ENCODE data around the gene FOXK1.
"Not testable (repeated sequence)": the region's sequence is repeated elsewhere in the genome, so short reads cannot be mapped to it uniquely, and the experiment has no call there.

The FOXK1 gene

GRCh38 chr7:4800926-4801838 lies 119.1 kb downstream of the FOXK1 start:
- no peak for DNase-seq (ENCODE audit: low spot score)

DNA sequence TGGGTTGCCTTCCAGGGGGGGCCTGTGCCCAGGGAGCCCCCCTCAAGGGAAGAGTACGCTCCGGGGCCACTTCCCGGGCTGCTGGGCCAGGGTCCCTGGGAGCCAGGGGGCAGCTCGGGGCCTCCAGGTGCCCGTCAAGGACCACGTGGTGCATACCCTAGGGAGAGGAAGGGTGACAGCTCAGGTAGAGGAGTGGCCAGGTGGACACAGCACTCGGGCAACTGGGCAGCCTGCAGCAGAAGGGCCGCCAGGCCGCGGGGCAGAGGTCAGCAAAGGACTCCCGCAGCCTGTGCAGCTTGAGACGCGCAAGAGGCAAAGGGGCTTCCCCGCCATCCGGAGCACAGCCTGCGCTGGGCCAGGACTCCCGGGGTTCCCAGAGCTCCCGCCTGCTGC lies 119.7 kb downstream of the FOXK1 start:
- no peak for DNase-seq (ENCODE audit: low spot score)

DNA sequence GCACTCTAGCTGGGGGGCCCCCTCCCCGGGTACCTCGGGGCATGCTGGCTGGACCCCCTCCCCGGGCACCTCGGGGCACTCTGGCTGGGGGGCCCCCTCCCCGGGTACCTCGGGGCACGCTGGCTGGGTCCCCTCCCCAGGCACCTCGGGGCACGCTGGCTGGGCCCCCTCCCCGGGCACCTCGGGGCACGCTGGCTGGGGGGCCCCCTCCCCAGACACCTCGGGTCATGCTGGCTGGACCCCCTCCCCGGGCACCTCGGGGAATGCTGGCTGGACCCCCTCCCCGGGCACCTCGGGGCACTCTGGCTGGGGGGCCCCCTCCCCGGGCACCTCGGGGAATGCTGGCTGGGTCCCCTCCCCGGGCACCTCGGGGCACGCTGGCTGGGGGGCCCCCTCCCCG lies 120.5 kb downstream of the FOXK1 start:
- not testable (repeated sequence) for DNase-seq (ENCODE audit: low spot score)

DNA sequence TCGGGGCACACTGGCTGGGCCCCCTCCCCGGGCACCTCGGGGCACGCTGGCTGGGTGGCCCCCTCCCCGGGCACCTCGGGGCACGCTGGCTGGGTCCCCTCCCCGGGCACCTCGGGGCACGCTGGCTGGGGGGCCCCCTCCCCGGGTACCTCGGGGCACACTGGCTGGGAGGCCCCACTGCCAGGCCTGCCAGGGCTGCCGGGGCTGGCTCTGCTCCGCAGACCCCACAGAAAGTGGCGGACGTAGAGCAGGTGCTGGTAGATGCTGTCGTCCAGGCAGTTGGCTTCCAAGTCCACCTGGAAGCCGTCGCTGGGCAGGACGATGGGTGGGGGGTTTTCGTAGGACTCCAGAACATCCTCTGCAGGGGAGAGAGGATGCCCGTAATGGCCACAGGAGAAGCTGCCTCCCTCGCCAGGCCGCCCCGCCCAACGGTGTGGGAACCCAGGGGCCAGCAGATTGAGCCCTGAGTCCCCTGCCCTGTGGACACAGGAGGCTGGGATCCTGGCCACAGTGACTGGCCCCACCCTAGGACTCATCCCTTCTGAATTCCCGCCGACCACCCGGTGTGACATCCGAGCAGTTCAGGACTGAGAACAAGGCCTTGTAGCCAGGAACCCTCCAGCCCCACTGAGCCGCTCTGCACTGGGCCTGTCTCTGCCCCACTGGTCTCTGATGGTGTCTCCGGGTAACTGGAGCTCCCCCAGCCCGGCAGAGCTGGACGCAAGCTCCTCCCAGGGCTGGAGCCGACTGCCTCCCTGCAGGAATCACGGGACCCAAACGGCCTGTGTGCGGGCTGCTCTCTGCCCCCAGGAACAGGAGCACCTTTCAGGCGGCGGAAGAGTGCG lies 121.5 kb downstream of the FOXK1 start:
- DNase-seq (ENCODE audit: low spot score): no peak

GRCh38 chr7:4805110-4805983 lies 123.3 kb downstream of the FOXK1 start:
- no peak for DNase-seq (ENCODE audit: low spot score)

- DNase-seq (ENCODE audit: low spot score): no peak
These were observed 123.8 kb downstream of the FOXK1 start for GRCh38 chr7:4805984-4806300.

GRCh38 chr7:4806983-4807597 lies 125.0 kb downstream of the FOXK1 start:
- DNase-seq (ENCODE audit: low spot score): no peak

DNA sequence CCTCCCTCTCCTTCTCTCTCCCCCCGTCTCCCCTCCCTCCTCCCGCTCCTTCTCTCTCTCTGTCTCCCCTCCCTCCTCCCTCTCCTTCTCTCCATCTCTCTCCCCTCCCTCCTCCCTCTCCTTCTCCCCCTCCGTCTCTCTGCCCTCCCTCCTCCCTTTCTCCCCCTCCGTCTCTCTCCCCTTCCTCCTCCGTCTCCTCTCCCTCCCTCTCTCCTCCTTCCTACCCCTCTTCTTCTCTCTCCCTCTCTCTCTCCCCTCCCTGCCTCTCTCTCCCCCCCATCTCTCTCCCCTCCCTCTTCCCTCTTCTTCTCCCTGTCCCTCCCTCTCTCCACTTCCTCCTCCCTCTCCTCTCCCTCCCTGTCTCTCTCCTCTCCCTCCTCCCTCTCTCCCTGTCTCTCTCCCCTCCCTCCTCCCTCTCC lies 125.5 kb downstream of the FOXK1 start:
- DNase-seq (ENCODE audit: low spot score): no peak

GRCh38 chr7:4808026-4808425 lies 125.9 kb downstream of the FOXK1 start:
- no peak for DNase-seq (ENCODE audit: low spot score)

- no peak for DNase-seq (ENCODE audit: low spot score)
These were observed 126.5 kb downstream of the FOXK1 start for GRCh38 chr7:4808565-4808964.

DNA sequence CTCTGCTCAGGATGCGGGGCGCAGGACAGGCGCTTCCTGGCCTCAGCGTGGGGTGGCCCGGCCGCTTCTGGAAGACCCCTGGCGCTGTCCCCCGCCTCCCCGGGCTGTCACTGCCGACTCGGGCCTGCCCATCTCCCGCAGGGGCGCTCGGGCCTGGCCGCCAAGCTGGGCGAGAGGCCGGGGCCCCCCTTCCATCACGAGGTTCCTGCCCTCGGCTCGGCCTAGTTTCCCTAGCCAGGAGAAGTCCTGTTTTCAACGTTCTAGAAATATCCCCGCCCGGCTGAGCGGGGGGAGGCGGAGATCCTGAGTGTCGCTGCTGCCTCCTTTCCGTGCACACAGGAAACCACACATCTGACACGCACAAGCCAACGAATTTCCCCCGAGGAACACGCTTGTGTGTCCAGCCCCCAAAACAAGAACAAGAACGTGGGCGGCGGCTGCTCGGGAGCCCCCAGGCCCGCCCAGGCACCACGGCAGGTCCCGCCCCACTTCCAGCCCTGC lies 127.0 kb downstream of the FOXK1 start:
- no peak for DNase-seq (ENCODE audit: low spot score)

DNA sequence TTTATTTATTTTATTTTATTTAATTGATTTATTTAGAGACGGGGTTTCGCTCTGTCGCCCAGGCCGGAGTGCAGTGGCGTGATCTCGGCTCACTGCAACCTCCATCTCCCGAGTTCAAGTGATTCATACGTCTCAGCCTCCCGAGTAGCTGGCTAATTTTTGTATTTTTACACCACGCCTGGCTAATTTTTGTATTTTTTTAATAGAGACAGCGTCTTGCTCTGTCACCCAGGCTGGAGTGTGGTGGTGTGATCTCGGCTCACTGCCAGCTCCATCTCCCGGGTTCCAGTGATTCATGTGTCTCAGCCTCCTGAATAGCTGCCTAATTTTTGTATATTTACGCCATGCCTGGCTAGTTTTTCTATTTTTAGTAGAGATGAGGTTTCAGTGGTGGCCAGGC lies 127.6 kb downstream of the FOXK1 start:
- no peak for DNase-seq (ENCODE audit: low spot score)

DNA sequence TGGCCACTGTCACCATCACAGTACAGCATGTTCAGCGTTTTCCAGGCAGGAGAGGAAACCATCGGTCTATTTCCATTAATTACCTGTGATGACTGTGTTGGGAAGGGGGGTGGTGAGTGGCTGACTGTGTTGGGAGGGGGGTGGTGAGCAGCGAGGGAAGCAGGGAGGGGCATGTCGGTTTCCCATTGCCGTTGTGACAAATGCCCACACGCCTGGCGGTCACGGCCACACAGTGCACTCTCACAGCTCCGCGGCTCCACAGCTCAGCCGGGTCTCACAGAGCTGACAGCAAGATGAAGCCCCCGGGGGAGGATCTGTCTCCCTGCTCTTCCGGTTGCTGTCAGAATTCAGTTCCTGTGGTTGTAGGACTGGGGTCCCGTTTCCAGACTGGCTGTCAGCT lies 132.3 kb downstream of the FOXK1 start:
- DNase-seq (ENCODE audit: low spot score): no peak

- no peak for DNase-seq (ENCODE audit: low spot score)
These were observed 133.0 kb downstream of the FOXK1 start for GRCh38 chr7:4815121-4815520.

DNA sequence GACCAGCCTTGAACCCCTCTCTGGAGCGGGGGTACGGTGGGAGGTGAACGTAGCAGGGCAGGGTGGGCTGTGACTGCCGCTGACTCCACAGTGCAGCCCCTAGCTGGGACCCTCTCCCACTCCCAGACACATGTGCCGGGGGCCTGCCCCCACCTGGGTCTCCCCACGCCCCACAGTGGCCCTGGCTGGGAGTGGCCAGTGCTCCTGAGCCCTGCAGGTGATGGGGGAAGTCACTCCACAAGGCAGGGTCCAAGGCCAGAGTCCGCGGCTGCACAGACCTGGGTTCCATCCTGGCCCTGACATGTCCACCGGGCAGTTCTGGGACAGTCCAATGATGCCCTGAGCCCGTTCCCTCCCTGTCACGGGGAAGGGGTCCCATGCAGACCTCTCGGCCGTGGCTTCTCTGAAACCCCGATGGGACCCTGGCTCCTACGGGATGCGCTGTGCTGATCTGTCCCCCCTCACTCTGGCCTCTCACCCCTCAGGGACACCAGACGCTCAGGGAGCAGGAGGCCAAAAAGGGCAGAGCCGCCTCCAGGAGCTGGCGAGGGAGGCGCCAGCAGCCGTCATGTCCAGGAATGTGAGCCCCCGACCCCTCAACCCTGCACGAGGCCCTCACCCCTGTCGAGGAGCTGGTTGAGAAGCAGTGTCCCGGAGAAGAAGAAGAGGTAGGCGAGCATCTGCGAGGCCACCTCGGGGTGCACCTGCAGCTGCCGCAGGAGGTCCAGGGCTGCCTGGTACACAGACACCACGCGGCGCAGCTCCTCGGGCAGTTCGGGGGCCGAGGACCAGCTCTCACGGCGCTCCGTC lies 133.7 kb downstream of the FOXK1 start:
- DNase-seq (ENCODE audit: low spot score): no peak

- DNase-seq (ENCODE audit: low spot score): no peak
These were observed 134.5 kb downstream of the FOXK1 start for GRCh38 chr7:4816419-4817080.

DNA sequence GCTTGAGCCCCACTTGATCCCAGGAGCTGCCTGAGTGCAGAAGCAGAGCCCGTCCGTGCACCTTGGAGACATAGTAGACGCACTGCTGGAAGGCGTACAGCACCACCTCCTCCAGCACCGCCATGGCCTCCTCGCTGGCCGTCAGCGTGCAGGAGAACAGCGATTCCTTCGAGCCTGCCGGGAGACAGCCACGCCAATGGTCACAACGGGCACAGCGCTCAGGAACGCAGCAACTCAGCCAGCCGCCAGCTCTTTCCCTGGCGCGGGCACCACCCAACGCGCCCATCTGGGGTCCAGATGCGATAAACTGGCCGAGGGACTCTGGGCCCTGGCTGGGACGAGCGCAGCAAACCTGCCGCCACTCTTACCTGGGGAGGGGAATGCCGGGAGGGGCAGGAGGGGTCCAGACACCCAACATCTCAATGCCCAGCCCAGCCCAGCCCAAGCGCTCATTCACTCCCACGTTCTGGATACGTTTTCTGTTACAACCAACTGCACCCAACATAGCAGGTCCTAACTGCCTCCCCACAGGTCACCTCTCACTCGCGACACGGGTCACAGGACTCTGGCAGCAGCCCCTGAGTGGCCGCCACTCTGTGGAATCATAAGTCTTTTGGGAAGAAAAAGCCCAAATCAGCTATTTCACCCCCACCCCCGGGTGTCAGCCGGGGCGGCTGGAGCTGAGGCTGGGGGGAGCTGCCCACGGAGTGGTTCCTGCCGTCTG lies 135.2 kb downstream of the FOXK1 start:
- no peak for DNase-seq (ENCODE audit: low spot score)

- DNase-seq (ENCODE audit: low spot score): no peak
These were observed 136.1 kb downstream of the FOXK1 start for GRCh38 chr7:4818000-4818794.

All from hematopoietic multipotent progenitor cell treated with erythropoietin and hydrocortisone succinate and interleukin-3 and kit ligand, for 17 days (in vitro differentiated cells).